ENCODE results near the gene KRTAP2-4. TPM values are rescaled to one million over a fixed set of nuclear protein-coding genes. Genes with fewer than 3 reads are reported as not detected.

The KRTAP2-4 gene
- total RNA-seq, 1 experiment from 2014 or later, result 0.76 TPM

DNA sequence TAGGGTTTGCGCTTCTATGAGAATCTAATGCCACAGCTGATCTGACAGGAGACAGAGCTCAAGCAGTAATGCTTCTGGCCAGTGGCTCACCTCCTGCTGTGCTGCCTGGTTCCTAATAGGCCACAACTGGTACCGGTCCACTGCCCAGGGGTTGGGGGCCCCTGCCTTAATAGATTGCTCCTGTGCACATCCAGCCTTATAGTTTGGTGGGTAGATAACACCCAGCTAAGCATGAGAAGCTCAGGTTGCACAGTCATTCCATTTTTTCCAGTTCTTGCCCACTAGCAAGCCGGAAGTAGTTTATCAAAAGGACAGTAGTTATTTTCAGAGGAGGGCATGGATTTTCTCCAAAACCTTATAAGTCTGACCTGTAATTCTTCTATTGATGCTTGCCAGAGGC lies 46.3 kb downstream of the KRTAP2-4 start:
- Histone ChIP-seq H3K4me2 (ENCODE audit: low read length) (no peak overlapping the region), H3K4me3 (replicated peaks in 1 of 2; ENCODE audit: low read depth in 1 of 2, low read length in 2 of 2) (no peak overlapping the region), H3K9me3 (ENCODE audit: control insufficient read depth in 1 of 2, insufficient read depth in 1 of 2, low read depth in 1 of 2, low read length in 2 of 2) (peaks cover 0 to 9% of the 10 kb centered on the region in 2 experiments; a peak in 1 of 4 replicates), H3K27ac (ENCODE audit: low read depth, low read length) (no peak overlapping the region), H3K9me2 (ENCODE audit: insufficient read depth) (no peaks in the 10 kb centered on the region), H3K79me2 (ENCODE audit: insufficient read depth, low read length) (no peaks in the 10 kb centered on the region), H3K36me3 (ENCODE audit: control insufficient read depth in 1 of 2, insufficient read depth in 2 of 2, low read length in 2 of 2) (no peaks in the 10 kb centered on the region; a peak in 1 of 4 replicates), H3K4me1 (ENCODE audit: control insufficient read depth in 1 of 2, insufficient read depth in 2 of 2, low read length in 2 of 2) (no peaks in the 10 kb centered on the region), H2AFZ (ENCODE audit: low read depth, low read length, poor library complexity, severe bottlenecking) (no peak overlapping the region), H4K20me1 (ENCODE audit: insufficient read depth) (no peaks in the 10 kb centered on the region), H3K9ac (ENCODE audit: low read length) (no peak overlapping the region), H3K27me3 (ENCODE audit: insufficient read depth, low read length) (no peaks in the 10 kb centered on the region)
- POLR2A ChIA-PET, result no interaction called here
- TF ChIP-seq SRF (IDR thresholded peaks at IDR 0.05; ENCODE audit: low read depth) (no peak), ZFX (IDR thresholded peaks at IDR 0.05) (no peak), SIN3A (IDR thresholded peaks at IDR 0.05; ENCODE audit: low read depth) (no peak), SP1 (IDR thresholded peaks at IDR 0.05; ENCODE audit: low read depth) (no peak), POLR2AphosphoS5 (IDR thresholded peaks at IDR 0.05; ENCODE audit: low read depth, low read length) (no peak), ELF1 (IDR thresholded peaks at IDR 0.05; ENCODE audit: borderline replicate concordance, low read depth) (no peak), CEBPB (IDR thresholded peaks at IDR 0.05; ENCODE audit: low read depth) (no peak), TCF7L2 (IDR thresholded peaks at IDR 0.05; ENCODE audit: borderline replicate concordance, extremely low read depth, insufficient read depth, insufficient read length) (no peak), CBX3 (IDR thresholded peaks at IDR 0.05; ENCODE audit: low read depth) (no peak), EZH2phosphoT487 (IDR thresholded peaks at IDR 0.05; ENCODE audit: borderline replicate concordance) (no peak), POLR2A (IDR thresholded peaks at IDR 0.05; ENCODE audit: borderline replicate concordance, extremely low read depth, insufficient read depth, insufficient read length) (no peak), ZNF274 (IDR thresholded peaks at IDR 0.05; ENCODE audit: low read depth, low read length) (no peak)
- TF ChIP-seq, protein P1, sequence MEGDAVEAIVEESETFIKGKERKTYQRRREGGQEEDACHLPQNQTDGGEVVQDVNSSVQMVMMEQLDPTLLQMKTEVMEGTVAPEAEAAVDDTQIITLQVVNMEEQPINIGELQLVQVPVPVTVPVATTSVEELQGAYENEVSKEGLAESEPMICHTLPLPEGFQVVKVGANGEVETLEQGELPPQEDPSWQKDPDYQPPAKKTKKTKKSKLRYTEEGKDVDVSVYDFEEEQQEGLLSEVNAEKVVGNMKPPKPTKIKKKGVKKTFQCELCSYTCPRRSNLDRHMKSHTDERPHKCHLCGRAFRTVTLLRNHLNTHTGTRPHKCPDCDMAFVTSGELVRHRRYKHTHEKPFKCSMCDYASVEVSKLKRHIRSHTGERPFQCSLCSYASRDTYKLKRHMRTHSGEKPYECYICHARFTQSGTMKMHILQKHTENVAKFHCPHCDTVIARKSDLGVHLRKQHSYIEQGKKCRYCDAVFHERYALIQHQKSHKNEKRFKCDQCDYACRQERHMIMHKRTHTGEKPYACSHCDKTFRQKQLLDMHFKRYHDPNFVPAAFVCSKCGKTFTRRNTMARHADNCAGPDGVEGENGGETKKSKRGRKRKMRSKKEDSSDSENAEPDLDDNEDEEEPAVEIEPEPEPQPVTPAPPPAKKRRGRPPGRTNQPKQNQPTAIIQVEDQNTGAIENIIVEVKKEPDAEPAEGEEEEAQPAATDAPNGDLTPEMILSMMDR (IDR thresholded peaks at IDR 0.05 in 2 of 3, conservative IDR thresholded peaks at IDR 0.05 in 1 of 3; ENCODE audit: borderline replicate concordance in 1 of 3, insufficient read depth in 1 of 3, low read depth in 2 of 3, low read length in 2 of 3), result no peak
- TF ChIP-seq, protein P2, sequence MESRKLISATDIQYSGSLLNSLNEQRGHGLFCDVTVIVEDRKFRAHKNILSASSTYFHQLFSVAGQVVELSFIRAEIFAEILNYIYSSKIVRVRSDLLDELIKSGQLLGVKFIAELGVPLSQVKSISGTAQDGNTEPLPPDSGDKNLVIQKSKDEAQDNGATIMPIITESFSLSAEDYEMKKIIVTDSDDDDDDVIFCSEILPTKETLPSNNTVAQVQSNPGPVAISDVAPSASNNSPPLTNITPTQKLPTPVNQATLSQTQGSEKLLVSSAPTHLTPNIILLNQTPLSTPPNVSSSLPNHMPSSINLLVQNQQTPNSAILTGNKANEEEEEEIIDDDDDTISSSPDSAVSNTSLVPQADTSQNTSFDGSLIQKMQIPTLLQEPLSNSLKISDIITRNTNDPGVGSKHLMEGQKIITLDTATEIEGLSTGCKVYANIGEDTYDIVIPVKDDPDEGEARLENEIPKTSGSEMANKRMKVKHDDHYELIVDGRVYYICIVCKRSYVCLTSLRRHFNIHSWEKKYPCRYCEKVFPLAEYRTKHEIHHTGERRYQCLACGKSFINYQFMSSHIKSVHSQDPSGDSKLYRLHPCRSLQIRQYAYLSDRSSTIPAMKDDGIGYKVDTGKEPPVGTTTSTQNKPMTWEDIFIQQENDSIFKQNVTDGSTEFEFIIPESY (IDR thresholded peaks at IDR 0.05; ENCODE audit: extremely low read depth, insufficient replicate concordance, low read length), result no peak
- TF ChIP-seq, protein P3, sequence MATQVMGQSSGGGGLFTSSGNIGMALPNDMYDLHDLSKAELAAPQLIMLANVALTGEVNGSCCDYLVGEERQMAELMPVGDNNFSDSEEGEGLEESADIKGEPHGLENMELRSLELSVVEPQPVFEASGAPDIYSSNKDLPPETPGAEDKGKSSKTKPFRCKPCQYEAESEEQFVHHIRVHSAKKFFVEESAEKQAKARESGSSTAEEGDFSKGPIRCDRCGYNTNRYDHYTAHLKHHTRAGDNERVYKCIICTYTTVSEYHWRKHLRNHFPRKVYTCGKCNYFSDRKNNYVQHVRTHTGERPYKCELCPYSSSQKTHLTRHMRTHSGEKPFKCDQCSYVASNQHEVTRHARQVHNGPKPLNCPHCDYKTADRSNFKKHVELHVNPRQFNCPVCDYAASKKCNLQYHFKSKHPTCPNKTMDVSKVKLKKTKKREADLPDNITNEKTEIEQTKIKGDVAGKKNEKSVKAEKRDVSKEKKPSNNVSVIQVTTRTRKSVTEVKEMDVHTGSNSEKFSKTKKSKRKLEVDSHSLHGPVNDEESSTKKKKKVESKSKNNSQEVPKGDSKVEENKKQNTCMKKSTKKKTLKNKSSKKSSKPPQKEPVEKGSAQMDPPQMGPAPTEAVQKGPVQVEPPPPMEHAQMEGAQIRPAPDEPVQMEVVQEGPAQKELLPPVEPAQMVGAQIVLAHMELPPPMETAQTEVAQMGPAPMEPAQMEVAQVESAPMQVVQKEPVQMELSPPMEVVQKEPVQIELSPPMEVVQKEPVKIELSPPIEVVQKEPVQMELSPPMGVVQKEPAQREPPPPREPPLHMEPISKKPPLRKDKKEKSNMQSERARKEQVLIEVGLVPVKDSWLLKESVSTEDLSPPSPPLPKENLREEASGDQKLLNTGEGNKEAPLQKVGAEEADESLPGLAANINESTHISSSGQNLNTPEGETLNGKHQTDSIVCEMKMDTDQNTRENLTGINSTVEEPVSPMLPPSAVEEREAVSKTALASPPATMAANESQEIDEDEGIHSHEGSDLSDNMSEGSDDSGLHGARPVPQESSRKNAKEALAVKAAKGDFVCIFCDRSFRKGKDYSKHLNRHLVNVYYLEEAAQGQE (IDR thresholded peaks at IDR 0.05; ENCODE audit: low read depth), result no peak
- TF ChIP-seq, protein P4, sequence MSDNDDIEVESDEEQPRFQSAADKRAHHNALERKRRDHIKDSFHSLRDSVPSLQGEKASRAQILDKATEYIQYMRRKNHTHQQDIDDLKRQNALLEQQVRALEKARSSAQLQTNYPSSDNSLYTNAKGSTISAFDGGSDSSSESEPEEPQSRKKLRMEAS (IDR thresholded peaks at IDR 0.05), result no peak
- ATAC-seq, result no peak
- RAD21 ChIA-PET (ENCODE audit: low non-redundant PET in 1 of 2, low total read pairs in 2 of 2, uncharacterized antibody in 2 of 2, unreplicated experiment in 2 of 2), result no interaction called here
- CTCF ChIA-PET, result no interaction called here
- BruUV-seq (replicated peaks), result no TSS peak
- intact Hi-C loops (cut with micrococcal nuclease), result no loop called here
- no peak for DNase-seq (ENCODE audit: low read depth, low spot score)
